Measurements from ENCODE around the gene CRACR2B. TPM values are rescaled to one million over a fixed set of nuclear protein-coding genes. Genes with fewer than 3 reads are reported as not detected.

Gene CRACR2B
- total and polyA plus RNA-seq, 2 of the 8 experiments (the other 6 are each of a cell fraction or from before 2014, with no cell fraction given): 18.2 to 26.4 TPM

GRCh38 chr11:862081-862661, 34.5 kb downstream of the CRACR2B start:
- Histone ChIP-seq H4K91ac (replicated peaks; ENCODE audit: insufficient read length, low read length) (no peak overlapping the region), H2AFZ (ENCODE audit: low read length) (no peak overlapping the region), H3K27me3 (replicated peaks in 1 of 4; ENCODE audit: control insufficient read depth in 3 of 4, extremely low read depth in 1 of 4, insufficient read depth in 3 of 4, low read length in 3 of 4) (peaks cover 0 to 2% (median 0%) of the 10 kb centered on the region in 4 experiments; a peak in 1 of 7 replicates), H2AK5ac (ENCODE audit: low read depth, low read length) (no peak overlapping the region), H3K79me1 (ENCODE audit: low read depth, low read length) (peaks cover 3% of the 10 kb centered on the region), H3K27ac (ENCODE audit: low read depth, low read length) (no peak overlapping the region), H2BK12ac (ENCODE audit: low read depth, low read length) (no peak overlapping the region), H3K4me2 (ENCODE audit: insufficient read depth in 1 of 2, low read depth in 2 of 2, low read length in 2 of 2) (0 out of 4 replicates have a peak overlapping the region, but pooled peaks have one; percentile 11 to 24), H3K9ac (replicated peaks in 1 of 4; ENCODE audit: extremely low read depth in 1 of 4, low read depth in 3 of 4, low read length in 3 of 4) (no peak overlapping the region; a peak in 1 of 7 replicates), H3K9me3 (ENCODE audit: insufficient read depth in 2 of 2, low read depth in 1 of 2, low read length in 1 of 2) (no peaks in the 10 kb centered on the region), H2BK20ac (ENCODE audit: low read length) (no peak overlapping the region), H3K4ac (replicated peaks; ENCODE audit: insufficient read length, low read depth, low read length) (no peak overlapping the region), H2BK120ac (replicated peaks; ENCODE audit: low read depth, low read length) (no peak overlapping the region), H3K14ac (ENCODE audit: insufficient read length) (no peak overlapping the region), H4K8ac (ENCODE audit: extremely low read depth, insufficient read depth, low read length) (no peak overlapping the region; the same call in 1 of the 2 replicates), H3K79me2 (ENCODE audit: control insufficient read depth in 1 of 2, insufficient read depth in 2 of 2, low read length in 2 of 2) (no peaks in the 10 kb centered on the region), H3K23me2 (ENCODE audit: low read depth, low read length) (no peaks in the 10 kb centered on the region), H3K23ac (ENCODE audit: insufficient read length) (no peak overlapping the region), H4K20me1 (replicated peaks in 1 of 2; ENCODE audit: control insufficient read depth in 1 of 2, insufficient read depth in 2 of 2, low read length in 2 of 2) (peaks cover 10 to 47% of the 10 kb centered on the region in 2 experiments), H3K4me1 (replicated peaks in 1 of 4; ENCODE audit: control insufficient read depth in 3 of 4, insufficient read depth in 4 of 4, low read length in 3 of 4) (peaks cover 0 to 31% (median 23%) of the 10 kb centered on the region in 4 experiments; a peak in 6 of 7 replicates), H3K4me3 (ENCODE audit: extremely low read depth in 1 of 4, insufficient read depth in 2 of 4, low read depth in 3 of 4, low read length in 4 of 4) (no peak overlapping the region), H4K5ac (ENCODE audit: insufficient read length, low read depth, low read length) (no peak overlapping the region), H2BK5ac (ENCODE audit: low read depth, low read length) (no peak overlapping the region; the same call in 1 of the 2 replicates), H3K56ac (replicated peaks; ENCODE audit: insufficient read length, low read depth, low read length) (no peak overlapping the region), H2BK15ac (ENCODE audit: low read length) (no peak overlapping the region), H3K36me3 (ENCODE audit: control insufficient read depth in 2 of 4, insufficient read depth in 4 of 4, low read length in 3 of 4) (peaks cover 0 to 4% (median 0%) of the 10 kb centered on the region in 4 experiments; a peak in 3 of 8 replicates), H3K18ac (ENCODE audit: extremely low read depth, low read length) (no peak overlapping the region)
- POLR2A ChIA-PET (ENCODE audit: partially characterized antibody): interaction anchor here (1.2 to 13.8 kb wide), 5 partner anchors 9 to 43 kb away, joined by 4 to 234 read pairs (median 10); partner anchors contain the start of genes CD151, POLR2L and TSPAN4
- WGBS, 2 experiments (ENCODE audit: extremely low coverage in 1 of 2, insufficient coverage in 1 of 2, insufficient read length in 1 of 2, insufficient replicate concordance in 2 of 2, low coverage in 1 of 2, low lambda C conversion rate in 2 of 2, missing lambda C conversion rate in 1 of 2): 80% methylated on average over 15 of the region's 20 CpGs; no CpG with 5 or more reads in 1 of the 2 experiments
- peak; percentile 82; the same call in 1 of the 2 replicates for TF ChIP-seq SP1 (IDR thresholded peaks at IDR 0.05; ENCODE audit: low read depth, low read length)
- TF ChIP-seq POLR2AphosphoS5 (IDR thresholded peaks at IDR 0.05; ENCODE audit: low read depth, low read length): peak; percentile 55
- no peak for TF ChIP-seq ATF2 (IDR thresholded peaks at IDR 0.05; ENCODE audit: low read length)
- TF ChIP-seq GABPA (IDR thresholded peaks at IDR 0.05; ENCODE audit: borderline replicate concordance, insufficient read depth, low read length): peak; percentile 40; the same call in 1 of the 2 replicates
- TF ChIP-seq PHF8 (conservative IDR thresholded peaks at IDR 0.05; ENCODE audit: low read depth, low read length): no peak
- peak in 1 of 2 experiments; percentile 64; a peak in 2 of 3 replicates for TF ChIP-seq POLR2A (IDR thresholded peaks at IDR 0.05; ENCODE audit: control extremely low read depth in 1 of 2, low read depth in 2 of 2, low read length in 2 of 2)
- no peak for TF ChIP-seq TAF7 (optimal IDR thresholded peaks at IDR 0.05; ENCODE audit: borderline replicate concordance, low read depth, low read length)
- DNase-seq (ENCODE audit: low read depth in 1 of 2, low spot score in 2 of 2) (peak in 1 of 2 experiments; percentile 68), FAIRE-seq (no peak)
- CTCF ChIA-PET (ENCODE audit: partially characterized antibody): interaction anchor here (1.6 to 10.5 kb wide), 5 partner anchors 11 to 193 kb away, joined by 4 to 74 read pairs (median 8); partner anchors contain the start of gene TSPAN4

Measured in H1 (cell line).